GM12874 (cell line): ENCODE results near the gene ZDHHC9.

ENCODE experiments used
- CTCF ChIP-seq: IDR thresholded peaks from 2 replicates; pipeline ENCODE4 v1.5.1; 2011; ENCODE audit warnings: low read depth, mild to moderate bottlenecking, control low read depth, low read length, moderate library complexity; ENCODE audit not compliant: insufficient read depth

The ZDHHC9 gene

GRCh38 chrX:129773649-129774458 lies 69.8 kb downstream of the ZDHHC9 start:
- no peak for TF ChIP-seq CTCF

GRCh38 chrX:129772796-129773431 lies 70.8 kb downstream of the ZDHHC9 start:
- no peak for TF ChIP-seq CTCF

- TF ChIP-seq CTCF = no peak
Measured at GRCh38 chrX:129771266-129771995, 72.3 kb downstream of the ZDHHC9 start.

- no peak for TF ChIP-seq CTCF
Measured at GRCh38 chrX:129769467-129770154, 74.1 kb downstream of the ZDHHC9 start.

GRCh38 chrX:129768586-129769466 lies 74.9 kb downstream of the ZDHHC9 start:
- TF ChIP-seq CTCF = no peak

GRCh38 chrX:129768186-129768585 lies 75.5 kb downstream of the ZDHHC9 start:
- no peak for TF ChIP-seq CTCF
